OCI-LY1 (cell line): ENCODE measurements around the gene GTPBP3.

Experiments used
- EZH2 ChIP-seq: fragments of 200-600 bp; sonication (generic), shearing (Covaris generic); IDR thresholded peaks from 2 replicates; pipeline ENCODE4 v1.8.0; 2017; ENCODE audit warnings: borderline replicate concordance, mixed run types, mild to moderate bottlenecking, antibody characterized with exemption, low read length, moderate library complexity, mixed read lengths
- TF ChIP-seq, protein P1 (sequence below): fragments of 200-600 bp; sonication (generic), shearing (Covaris generic); IDR thresholded peaks from 2 replicates; pipeline ENCODE4 v1.5.1; 2017; ENCODE audit warnings: mild to moderate bottlenecking, antibody characterized with exemption, low read length, moderate library complexity, mixed read lengths

DNA sequence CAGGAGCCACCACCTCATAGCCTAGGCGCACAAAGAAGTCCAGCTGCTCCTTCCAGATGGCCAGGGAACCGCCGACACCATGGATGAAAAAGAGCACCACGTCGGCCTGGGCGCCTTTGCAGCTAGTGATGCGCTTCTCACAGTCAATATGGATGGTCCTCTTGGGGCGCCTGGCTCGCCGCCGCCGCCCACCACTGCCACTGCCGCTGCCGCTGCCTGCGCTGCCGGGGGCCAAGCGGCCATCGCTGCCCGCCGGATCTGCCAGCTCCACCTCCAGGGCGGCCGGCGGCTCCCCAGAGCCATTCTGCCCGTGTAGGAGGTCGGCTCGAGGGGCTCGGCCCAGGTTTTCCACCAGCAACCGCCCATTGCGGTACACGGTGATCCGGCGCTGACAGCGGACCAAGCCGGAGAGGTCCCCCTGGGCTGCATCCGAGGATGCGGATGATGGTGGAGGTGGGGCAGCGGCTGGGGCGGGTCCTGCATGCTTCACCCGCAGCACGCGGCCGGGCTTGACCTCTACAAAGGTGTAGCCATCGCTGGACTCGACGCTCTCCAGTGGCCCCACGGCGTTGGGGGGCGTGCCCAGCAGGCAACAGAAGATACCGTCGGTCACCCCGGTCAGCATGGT is 36.2 kb upstream of the GTPBP3 start:
- TF ChIP-seq, protein P1, sequence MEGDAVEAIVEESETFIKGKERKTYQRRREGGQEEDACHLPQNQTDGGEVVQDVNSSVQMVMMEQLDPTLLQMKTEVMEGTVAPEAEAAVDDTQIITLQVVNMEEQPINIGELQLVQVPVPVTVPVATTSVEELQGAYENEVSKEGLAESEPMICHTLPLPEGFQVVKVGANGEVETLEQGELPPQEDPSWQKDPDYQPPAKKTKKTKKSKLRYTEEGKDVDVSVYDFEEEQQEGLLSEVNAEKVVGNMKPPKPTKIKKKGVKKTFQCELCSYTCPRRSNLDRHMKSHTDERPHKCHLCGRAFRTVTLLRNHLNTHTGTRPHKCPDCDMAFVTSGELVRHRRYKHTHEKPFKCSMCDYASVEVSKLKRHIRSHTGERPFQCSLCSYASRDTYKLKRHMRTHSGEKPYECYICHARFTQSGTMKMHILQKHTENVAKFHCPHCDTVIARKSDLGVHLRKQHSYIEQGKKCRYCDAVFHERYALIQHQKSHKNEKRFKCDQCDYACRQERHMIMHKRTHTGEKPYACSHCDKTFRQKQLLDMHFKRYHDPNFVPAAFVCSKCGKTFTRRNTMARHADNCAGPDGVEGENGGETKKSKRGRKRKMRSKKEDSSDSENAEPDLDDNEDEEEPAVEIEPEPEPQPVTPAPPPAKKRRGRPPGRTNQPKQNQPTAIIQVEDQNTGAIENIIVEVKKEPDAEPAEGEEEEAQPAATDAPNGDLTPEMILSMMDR, result no peak
- TF ChIP-seq EZH2, result no peak
